Mucosa of rectum (tissue), 2 donors: ENCODE results near the gene IQCE.
A peak's percentile ranks its signal among the peaks of the same experiment; 100 is the strongest.

Experiments used
- H3K27ac ChIP-seq, 2 donors: one replicate each; pipeline ENCODE4 v1.7.0; 2013; ENCODE audit warnings: inconsistent platforms in 2 of 2, low read depth in 2 of 2, low read length in 2 of 2
- H3K27me3 ChIP-seq, 2 donors: one replicate each; pipeline ENCODE4 v1.7.0; 2013; ENCODE audit warnings: low read length in 2 of 2; ENCODE audit not compliant: control insufficient read depth in 2 of 2, insufficient read depth in 2 of 2
- H3K36me3 ChIP-seq, 2 donors: one replicate each; pipeline ENCODE4 v1.7.0; 2013; ENCODE audit warnings: low read length in 2 of 2; ENCODE audit not compliant: control insufficient read depth in 2 of 2, insufficient read depth in 2 of 2
- H3K4me1 ChIP-seq, 2 donors: one replicate each; pipeline ENCODE4 v1.7.0; 2013; ENCODE audit warnings: low read length in 2 of 2, mild to moderate bottlenecking in 1 of 2; ENCODE audit not compliant: control insufficient read depth in 2 of 2, insufficient read depth in 2 of 2
- H3K4me3 ChIP-seq, 2 donors: one replicate each; pipeline ENCODE4 v1.7.0; 2013; ENCODE audit warnings: low read length in 2 of 2
- H3K9ac ChIP-seq, 2 donors: one replicate each; pipeline ENCODE4 v1.7.0; 2013; ENCODE audit warnings: low read length in 2 of 2, low read depth in 1 of 2, mild to moderate bottlenecking in 1 of 2
- H3K9me3 ChIP-seq, 2 donors: one replicate each; pipeline ENCODE4 v1.7.0; 2013; ENCODE audit warnings: low read length in 2 of 2; ENCODE audit not compliant: control insufficient read depth in 2 of 2
- donor health status: healthy.
- donor health status: Normal muscosa, but diverticular disease.

IQCE gene

GRCh38 chr7:2639695-2640481 is 81.1 kb downstream of the IQCE start:
- no peaks in the 10 kb centered on the region for H3K9me3 ChIP-seq
- H3K4me1 ChIP-seq = peaks cover 13 to 15% of the 10 kb centered on the region in 2 donors
- H3K27ac ChIP-seq = peak overlapping the region in 1 of 2 donors; percentile 67
- H3K4me3 ChIP-seq = no peak overlapping the region
- H3K27me3 ChIP-seq = no peaks in the 10 kb centered on the region
- no peaks in the 10 kb centered on the region for H3K36me3 ChIP-seq
- H3K9ac ChIP-seq = no peak overlapping the region

DNA sequence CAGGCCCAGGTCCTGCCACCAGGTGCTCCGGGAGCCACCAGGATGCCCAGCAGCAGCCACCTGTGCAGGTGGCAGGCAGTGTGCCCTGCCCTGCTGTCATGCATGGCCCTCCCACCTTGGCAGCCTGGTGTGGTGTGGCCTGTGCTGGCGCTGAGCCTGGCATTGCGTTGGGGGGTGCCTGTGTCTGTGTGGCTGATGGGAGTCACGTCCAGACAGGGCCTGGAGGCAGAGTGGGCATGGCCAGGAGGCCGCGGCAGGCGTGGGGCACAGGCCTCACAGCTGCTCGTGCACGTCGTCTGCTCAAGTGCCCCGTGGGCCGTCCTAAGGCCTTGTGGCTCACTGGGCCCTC is 81.7 kb downstream of the IQCE start:
- Histone ChIP-seq H3K27me3 (no peaks in the 10 kb centered on the region), H3K9me3 (no peaks in the 10 kb centered on the region), H3K27ac (peak overlapping the region in 1 of 2 donors; percentile 67), H3K4me1 (peaks cover 13% of the 10 kb centered on the region in 2 donors), H3K9ac (no peak overlapping the region), H3K4me3 (no peak overlapping the region), H3K36me3 (no peaks in the 10 kb centered on the region)

GRCh38 chr7:2640846-2641316 is 82.1 kb downstream of the IQCE start:
- Histone ChIP-seq H3K27me3 (no peaks in the 10 kb centered on the region), H3K9me3 (no peaks in the 10 kb centered on the region), H3K4me1 (peaks cover 13% of the 10 kb centered on the region in 2 donors), H3K27ac (peak overlapping the region; percentile 57 to 67), H3K9ac (no peak overlapping the region), H3K36me3 (no peaks in the 10 kb centered on the region), H3K4me3 (no peak overlapping the region)

DNA sequence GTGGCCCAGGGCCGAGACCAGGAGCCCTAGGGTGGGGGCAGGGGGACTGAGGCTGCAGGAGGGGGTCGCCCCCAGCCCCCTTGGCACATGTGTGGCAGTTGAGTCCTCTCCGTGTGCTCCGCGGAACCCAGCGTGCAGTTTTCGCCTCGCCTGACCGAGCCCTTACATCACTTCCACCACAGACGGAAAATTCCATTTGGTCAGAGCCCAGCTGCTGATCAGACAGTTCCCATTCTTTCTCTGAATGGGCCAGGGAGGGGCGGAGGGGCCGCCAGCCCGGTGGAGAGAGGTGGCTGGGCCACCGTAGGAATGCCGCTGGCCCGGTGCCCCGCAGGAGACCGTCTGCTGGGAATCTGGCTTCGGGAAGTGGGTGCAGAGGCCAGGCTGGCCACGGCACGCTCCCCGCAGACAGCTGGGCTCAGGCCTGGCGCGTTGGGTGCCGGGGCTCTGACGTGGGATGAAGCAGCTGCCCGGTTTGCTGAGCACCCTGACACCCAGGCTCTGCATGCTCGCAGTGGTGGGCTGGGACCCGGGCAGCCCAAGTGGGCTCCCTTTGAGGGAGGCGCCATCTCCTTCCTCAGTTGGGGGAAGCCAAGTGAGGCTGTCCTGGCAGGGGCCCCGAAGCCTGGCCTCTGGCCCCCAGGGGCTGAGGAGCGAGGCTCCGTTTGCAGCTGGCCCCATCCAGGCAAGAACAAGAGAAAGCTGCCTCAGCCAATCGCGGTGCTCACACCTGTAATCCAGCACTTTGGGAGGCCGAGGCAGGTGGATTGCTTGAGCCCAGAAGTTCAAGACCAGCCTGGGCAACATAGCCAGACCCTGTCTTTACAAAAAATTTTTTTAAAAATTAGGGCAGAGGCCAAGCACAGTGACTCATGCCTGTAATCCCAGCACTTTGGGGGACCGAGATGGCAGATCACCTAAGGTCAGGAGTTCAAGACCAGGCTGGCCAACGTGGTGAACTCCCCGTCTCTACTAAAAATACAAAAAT is 82.9 kb downstream of the IQCE start:
- H3K4me1 ChIP-seq = peaks cover 13% of the 10 kb centered on the region in 2 donors
- peak overlapping the region in 1 of 2 donors; percentile 24 for H3K9ac ChIP-seq
- no peaks in the 10 kb centered on the region for H3K27me3 ChIP-seq
- no peaks in the 10 kb centered on the region for H3K36me3 ChIP-seq
- H3K27ac ChIP-seq = peak overlapping the region; percentile 57 to 67
- H3K4me3 ChIP-seq = no peak overlapping the region
- no peaks in the 10 kb centered on the region for H3K9me3 ChIP-seq

DNA sequence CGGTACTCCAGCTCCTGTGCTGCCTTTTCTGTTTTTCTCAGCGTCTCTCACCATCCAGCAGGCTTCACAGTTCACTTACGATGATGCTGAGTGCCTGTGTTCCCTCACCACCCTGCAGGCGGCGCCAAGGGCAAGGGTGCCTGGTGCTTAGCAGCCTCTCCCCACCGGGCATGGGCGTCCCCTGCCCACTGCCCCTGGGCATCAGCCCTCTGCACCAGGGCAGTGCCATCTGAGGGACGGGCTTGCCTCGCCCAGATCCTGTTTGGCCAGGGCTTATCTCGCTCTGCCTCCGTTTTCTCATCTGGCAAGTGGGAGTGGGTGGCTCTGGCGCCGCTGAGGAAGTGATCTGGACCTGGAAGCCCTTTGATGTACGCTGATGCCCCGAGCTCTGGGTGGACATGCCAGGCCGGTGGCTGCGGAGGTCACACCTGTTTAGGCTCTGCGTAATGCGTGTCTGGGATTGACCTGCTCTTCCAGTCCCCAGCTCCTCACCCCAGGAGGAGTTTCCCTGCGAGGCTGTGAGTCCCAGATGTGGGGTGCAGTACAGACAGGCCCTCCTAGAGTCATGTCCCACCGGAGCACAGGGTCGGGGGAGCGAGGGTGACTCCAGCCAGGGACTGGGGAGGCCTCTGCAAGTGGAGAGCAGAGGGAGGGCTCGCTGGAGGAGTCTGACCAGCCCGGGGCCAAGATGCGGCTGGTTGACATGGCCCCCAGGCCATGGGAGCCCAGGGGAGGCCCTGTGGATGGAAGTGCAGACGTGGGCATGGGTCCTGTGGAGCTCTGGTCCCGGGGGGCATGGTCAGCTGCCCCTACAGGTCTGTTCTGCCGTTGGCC is 84.8 kb downstream of the IQCE start:
- Histone ChIP-seq H3K36me3 (no peaks in the 10 kb centered on the region), H3K4me1 (peaks cover 9 to 13% of the 10 kb centered on the region in 2 donors), H3K9ac (no peak overlapping the region), H3K27ac (no peak overlapping the region), H3K27me3 (no peaks in the 10 kb centered on the region), H3K4me3 (no peak overlapping the region), H3K9me3 (no peaks in the 10 kb centered on the region)

DNA sequence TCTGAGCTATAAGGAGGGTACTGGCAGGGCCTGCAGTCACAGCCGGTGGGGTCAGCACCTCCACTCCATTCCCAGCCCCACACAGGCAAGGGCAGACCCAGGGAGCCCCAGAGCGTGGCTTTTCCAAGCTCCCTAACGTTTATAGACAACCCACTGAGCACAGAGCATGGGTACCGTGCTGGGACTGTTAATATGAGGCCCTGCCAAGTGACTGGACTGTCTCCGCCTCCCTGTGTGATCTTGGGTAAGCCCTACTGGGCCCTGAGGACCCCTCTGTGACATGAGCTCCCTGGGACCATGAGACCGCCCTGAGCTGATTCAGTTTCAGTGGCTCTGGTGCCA is 85.4 kb downstream of the IQCE start:
- Histone ChIP-seq H3K36me3 (no peaks in the 10 kb centered on the region), H3K27ac (peak overlapping the region in 1 of 2 donors; percentile 4), H3K4me1 (peaks cover 9 to 13% of the 10 kb centered on the region in 2 donors), H3K4me3 (no peak overlapping the region), H3K9me3 (no peaks in the 10 kb centered on the region), H3K27me3 (no peaks in the 10 kb centered on the region), H3K9ac (no peak overlapping the region)

DNA sequence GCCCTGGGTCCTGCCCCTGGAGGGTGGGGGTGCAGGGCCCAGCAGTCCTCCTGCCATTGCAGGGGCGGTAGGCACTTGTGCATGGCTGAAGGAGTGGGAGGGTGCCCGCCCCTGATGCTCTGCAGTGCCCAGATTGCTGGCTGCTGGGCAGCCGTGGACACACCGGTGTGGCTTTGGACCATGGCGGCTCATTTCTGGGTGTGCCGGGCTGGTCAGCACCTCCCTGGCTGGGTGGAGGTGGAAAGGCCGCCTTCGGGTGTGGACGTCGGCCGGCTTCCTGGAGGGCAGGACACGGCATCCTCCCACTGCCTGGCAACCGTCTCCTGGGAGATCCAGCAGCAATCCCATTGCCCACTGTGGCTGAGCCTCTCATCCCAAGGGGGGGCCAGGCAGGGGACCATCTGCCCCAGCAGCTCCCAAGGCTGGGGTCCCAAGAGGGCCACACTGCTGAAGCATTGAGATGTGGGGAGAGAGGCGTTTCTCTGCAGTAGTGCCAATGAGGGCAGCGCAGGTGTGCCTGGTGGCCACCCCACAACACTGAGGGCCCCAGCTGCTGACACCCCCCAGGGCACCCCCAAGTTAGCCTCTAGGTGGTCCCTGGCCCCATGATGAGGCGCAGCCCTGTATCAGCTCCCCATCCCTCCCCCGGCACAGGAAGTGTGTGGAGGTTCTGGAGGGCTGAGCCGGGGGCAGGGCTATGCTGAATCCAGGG is 85.9 kb downstream of the IQCE start:
- no peaks in the 10 kb centered on the region for H3K36me3 ChIP-seq
- no peaks in the 10 kb centered on the region for H3K27me3 ChIP-seq
- H3K4me1 ChIP-seq = peaks cover 9 to 13% of the 10 kb centered on the region in 2 donors
- H3K9ac ChIP-seq = no peak overlapping the region
- no peaks in the 10 kb centered on the region for H3K9me3 ChIP-seq
- peak overlapping the region in 1 of 2 donors; percentile 16 for H3K27ac ChIP-seq
- H3K4me3 ChIP-seq = no peak overlapping the region

- H3K4me3 ChIP-seq = no peak overlapping the region
- H3K9me3 ChIP-seq = no peaks in the 10 kb centered on the region
- H3K9ac ChIP-seq = no peak overlapping the region
- H3K27ac ChIP-seq = peak overlapping the region in 1 of 2 donors; percentile 16
- H3K4me1 ChIP-seq = peaks cover 8 to 13% of the 10 kb centered on the region in 2 donors
- H3K36me3 ChIP-seq = peaks cover 0 to 2% of the 10 kb centered on the region in 2 donors
- no peaks in the 10 kb centered on the region for H3K27me3 ChIP-seq
Measured at GRCh38 chr7:2645274-2645868, 86.6 kb downstream of the IQCE start.

- no peak overlapping the region for H3K9ac ChIP-seq
- H3K4me1 ChIP-seq = peaks cover 0 to 7% of the 10 kb centered on the region in 2 donors
- H3K27me3 ChIP-seq = no peaks in the 10 kb centered on the region
- no peak overlapping the region for H3K27ac ChIP-seq
- peaks cover 0 to 2% of the 10 kb centered on the region in 2 donors for H3K36me3 ChIP-seq
- H3K9me3 ChIP-seq = no peaks in the 10 kb centered on the region
- H3K4me3 ChIP-seq = no peak overlapping the region
Measured at GRCh38 chr7:2646336-2646679, 87.5 kb downstream of the IQCE start.
